GM21619 (cell line): ENCODE measurements around the gene CMIP.

Experiments used
- ATAC-seq: cut with Tn5 transposase; IDR thresholded peaks from one replicate; pipeline ENCODE4 v1.9.1; 2021; ENCODE audit not compliant: unreplicated experiment

The CMIP gene

DNA sequence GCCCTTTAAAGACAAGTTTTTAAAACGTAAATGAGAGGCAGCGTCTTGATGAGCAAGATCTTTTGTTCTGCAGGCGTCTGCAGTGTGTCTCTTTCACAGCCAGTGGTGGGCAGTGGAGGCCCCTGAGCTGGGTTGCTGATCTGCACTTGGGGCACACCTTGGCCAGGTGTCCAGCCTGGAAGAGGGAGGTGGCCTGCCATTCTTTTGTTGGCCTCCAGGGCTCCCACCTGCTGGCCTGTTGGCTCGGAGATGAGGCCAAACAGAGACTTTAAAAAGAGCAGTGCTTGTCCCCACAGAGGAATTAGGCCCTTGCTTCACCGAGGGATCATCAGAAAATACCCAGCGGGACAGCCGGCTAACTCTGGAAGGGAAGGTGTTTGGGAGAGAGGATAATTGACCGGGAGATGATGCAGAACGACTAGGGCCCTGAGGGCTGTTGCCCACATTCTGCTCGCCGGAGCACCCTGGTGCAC is 188.6 kb downstream of the CMIP start:
- ATAC-seq = no peak

DNA sequence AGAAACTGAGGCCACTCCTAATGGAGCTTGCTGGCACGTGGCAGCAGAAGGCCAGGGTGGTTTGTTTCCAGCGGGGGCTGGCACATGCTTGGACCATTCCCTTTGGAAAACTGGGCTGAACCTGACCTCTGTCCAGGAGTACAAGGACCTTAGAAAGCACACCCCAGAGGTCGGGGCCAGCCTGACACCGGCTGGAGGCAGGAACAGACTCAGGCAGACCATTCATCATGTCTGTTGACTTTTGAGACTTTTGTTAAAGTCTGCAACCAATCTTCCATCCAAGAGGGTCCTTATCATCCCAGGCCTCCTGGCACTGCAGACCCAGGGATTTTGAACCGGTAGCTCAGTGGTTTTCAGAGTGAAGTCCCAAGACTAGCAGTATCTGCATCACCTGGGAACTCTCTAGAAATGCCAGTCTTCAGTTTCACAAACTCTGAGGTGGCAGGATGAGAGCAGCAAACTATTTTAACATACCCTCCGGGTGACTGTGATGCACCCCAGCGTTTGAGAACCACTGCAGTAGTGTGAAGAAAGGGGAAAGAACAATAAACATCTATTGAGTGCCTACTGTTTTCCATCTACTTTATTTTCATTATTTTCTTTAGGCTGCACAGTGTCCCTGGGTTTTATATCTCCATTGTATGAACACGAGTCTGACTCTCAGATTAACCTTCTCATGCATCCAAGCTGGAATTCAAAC is 189.2 kb downstream of the CMIP start:
- ATAC-seq = no peak

DNA sequence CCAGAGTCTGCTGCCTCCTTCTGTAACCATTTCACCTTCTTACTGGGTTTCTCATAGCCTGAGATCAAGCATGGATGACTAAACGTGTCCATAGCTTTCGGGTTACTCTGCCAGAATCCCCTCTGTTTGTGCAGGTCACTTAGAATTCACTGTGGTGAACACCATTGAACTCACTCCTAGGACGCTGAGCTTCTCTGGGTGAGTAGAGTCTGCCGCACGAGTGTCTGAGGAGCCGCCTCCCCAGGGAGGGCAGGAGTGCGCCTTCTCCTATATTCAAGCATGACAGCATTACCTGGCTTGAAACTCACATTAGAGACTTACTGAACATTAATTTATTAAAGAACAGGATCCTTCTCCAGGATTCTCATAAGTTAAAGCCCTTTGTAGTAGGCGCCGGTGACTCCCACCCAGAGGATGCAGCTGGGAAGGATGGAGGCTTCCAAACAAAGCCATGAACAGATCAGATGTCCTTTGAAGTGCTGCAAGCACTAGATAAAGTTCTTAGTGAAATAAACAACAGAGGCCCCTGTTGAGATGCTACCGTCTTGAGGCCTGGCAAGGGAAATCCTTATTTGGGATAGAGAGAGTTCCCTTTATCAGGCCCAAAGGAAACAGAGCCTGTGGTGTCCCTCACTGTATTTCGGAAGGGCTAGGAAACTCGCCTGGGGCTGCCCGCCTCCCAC is 189.9 kb downstream of the CMIP start:
- ATAC-seq = no peak

GRCh38 chr16:81635063-81635937 is 190.7 kb downstream of the CMIP start:
- no peak for ATAC-seq

DNA sequence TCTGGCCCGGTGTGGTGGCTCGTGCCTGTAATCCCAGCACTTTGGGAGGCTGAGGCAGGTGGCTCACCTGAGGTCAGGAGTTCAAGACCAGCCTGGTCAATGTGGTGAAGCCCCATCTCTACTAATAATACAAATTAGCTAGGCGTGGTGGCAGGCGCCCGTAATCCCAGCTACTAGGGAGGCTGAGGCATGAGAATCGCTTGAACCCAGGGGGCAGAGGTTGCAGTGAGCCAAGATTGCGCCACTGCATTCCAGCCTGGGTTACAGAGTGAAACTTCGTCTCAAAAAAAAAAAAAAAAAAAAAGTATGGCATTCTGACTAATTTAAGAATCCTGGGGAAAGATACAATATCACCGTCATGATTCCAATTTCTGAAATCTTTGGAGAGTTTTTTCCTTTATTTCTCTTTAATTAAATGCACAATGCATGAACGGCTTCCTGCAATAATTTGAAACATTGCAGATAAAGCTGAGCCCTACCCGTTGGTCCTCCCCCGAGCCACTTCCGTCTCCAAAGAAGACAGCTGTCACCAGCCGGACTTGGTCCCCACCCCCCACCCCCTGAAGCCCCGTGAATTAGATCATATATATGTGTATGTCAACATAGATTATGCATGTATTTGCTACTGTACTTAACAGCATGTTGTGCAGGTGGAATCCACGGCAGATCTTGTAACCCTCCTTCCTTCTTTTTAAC is 191.8 kb downstream of the CMIP start:
- no peak for ATAC-seq

DNA sequence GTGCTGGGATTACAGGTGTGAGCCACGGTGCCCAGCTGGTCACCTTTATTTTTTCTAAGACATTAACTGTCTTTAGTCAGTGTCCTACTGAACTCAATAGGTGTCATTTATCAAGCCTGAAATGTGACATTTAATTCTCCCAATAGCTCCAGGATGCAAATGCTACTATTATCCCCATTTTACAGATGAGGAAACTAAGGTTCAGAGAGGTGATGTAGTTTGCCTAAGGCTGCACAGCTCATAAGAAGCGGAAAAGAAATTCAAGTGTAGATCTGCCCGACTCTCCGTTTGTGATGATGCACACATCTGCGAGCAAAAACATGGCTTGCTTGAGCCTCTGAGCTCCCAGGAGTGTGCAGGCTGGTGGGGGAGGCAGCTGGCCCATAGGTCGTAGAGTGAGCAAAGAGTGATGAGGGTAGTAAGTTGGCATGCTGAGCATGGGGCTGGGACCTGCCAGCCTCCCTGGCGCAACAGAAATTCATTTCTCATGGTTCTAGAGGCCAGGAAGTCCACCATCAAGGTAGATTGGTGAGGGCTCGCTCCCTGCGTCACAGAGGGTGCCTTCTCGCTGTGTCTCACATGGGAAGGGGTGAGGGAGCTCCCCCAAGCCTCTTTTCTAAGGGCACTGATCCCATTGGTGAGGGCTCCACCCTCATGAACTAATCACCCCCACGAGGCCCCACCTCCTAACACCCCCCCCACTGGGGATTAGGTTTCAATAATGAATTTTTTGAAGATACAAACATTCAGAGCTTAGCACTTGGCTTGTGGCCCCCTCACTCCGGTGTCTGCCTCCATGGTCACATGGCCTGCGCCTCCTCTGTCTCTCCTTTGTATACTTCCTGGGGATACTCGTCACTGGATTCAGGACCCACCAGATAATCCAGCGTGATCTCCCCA is 193.0 kb downstream of the CMIP start:
- no peak for ATAC-seq

DNA sequence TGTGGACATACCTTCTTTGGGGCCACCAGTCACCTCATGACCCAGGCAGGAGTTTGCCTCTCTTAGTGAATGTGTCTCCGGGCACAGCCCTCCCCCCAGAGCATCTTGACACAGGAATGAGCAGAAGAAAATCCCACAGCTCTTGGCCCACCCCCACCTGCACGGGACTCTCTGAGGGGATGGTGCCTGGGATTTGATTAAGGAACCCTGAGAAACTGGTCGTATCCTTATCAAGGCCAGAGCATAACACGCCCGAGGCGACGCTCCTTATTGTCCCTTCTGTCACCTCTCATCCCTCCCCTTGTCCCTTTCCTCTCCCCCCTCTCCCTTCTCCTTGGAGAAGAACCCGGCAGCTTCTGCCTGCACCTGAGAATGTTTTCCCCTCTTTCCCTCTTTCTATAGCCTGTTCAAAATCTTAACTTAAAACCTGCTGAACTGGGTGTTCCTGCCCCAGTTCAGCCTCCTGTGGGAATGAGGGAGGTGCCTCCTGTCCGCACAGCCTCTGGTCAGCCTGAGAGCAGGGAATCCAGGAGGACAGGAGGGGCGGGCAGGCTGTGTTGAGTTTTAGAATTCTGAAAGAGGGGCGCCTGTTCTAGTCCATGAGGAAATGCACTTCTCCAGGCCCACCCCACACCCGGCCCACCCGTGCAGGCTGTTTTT is 193.8 kb downstream of the CMIP start:
- ATAC-seq = no peak

DNA sequence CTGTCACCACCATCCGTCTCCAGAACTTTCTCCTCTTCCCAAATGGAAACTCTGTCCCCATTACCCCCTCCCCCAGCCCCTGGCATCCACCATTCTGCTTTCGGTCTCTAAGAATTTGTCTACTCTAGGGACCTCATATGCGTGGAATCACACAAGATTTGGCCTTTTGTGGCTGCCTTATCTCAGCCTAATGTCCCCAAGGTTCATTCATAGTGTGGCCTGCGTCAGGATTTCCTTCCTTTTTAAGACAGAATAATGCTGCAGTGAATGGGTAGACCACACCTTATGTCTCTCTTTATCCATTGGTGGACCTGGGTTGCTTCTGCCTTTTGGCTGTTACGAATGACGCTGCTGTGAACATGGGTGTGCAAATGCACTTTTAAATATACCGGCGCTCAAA is 194.7 kb downstream of the CMIP start:
- no peak for ATAC-seq

GRCh38 chr16:81639931-81640680 is 195.5 kb downstream of the CMIP start:
- no peak for ATAC-seq

GRCh38 chr16:81640681-81641070 is 196.1 kb downstream of the CMIP start:
- ATAC-seq = no peak

- ATAC-seq = no peak
Observed at GRCh38 chr16:81641395-81642106, 196.9 kb downstream of the CMIP start.

GRCh38 chr16:81642107-81642436 is 197.5 kb downstream of the CMIP start:
- ATAC-seq = no peak

- ATAC-seq = no peak
Observed at GRCh38 chr16:81642943-81643342, 198.3 kb downstream of the CMIP start.

DNA sequence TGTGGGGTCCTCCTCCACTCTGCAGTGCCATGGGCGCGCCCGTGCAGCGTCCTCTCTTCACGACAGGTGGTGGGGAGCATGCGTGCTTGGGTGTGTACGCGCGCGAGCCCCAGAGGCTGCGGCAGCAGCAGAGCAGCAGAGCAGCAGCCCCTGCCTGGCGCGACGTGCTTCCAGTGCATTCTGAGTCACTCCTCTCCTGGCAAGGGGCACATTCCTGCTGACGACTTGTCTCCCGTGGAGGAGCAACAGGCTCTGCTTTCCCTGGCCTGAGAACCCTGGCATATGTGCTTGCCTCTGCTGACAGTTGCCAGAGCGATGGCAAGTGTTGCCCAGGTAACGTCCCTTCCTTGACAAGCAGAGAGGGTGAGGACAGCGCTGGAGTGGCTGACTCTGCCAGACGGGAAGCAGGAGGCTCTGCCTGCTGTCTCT is 200.7 kb downstream of the CMIP start:
- no peak for ATAC-seq

DNA sequence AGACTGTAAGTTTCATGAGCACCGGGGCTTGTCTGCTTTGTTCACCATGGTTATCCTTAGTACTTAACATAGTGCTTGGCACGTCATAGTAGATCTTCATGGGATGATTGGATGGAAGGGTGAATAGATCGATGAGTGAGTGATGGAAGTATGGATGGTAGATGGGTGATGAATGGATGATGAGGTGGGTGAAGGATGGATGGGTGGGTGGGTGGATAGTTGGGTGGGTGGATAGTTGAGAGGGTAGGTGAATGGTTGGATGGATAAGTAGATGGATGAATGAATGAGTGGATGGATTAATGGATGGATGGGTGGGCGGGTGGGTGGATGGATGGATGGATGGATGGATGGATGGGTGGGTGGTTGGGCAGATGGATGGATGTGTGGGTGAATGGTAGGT is 201.3 kb downstream of the CMIP start:
- ATAC-seq = no peak

GRCh38 chr16:81646561-81646960 is 202.0 kb downstream of the CMIP start:
- ATAC-seq = no peak

DNA sequence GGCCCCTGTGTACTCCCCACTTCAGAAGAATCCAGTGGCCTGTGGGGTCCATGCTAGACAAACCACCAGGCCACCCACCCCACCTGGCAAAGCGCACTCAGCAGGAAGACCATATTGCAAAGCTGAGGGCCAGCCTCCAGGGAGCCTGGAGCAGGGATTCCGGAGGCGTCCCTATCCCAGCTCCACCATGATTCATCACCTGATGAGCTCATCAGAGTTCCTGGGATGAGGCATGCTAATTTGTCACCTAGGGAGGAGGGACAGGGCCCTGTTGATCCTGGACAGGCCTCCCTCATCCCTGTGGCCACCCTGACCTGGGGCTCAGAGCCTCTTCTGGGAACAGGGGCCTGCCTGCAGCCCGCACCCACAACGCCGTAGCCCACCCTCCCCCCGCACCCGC is 202.9 kb downstream of the CMIP start:
- no peak for ATAC-seq

DNA sequence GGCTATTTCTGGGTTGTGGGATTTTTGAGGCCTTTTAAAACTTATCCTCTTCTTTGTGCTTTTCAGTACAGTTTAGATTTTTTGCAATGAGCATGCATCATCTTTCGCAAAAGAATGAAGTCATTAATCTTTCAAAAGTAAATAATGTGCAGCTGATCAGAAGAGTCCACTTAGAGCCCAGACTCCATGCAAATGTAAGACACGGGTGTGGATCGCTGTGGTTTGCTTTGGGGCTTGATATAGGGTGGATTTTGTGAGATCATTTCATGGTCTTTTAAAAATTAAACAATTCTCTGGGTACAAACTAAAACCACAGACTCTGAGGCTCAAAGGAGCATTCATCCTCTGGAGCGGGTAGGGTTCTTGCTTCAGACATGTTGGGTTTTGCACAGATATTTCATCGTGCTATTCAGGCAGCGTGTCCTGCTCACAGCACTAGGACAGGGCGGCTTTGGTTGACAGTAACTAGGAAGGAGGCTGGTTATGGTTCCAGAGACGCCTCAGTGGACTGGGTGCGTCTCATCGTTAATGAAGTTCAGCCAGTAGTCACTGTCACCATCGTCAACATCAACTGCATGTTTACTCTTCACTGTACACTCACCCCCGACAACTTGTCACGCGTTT is 205.1 kb downstream of the CMIP start:
- no peak for ATAC-seq
